DMS53 treated with DMSO at 0.1 percent for 48 hours (cell line): ENCODE results near the gene MLXIPL.
A peak's percentile ranks its signal among the peaks of the same experiment; 100 is the strongest.
"Not testable (repeated sequence)": the region's sequence is repeated elsewhere in the genome, so short reads cannot be mapped to it uniquely, and the experiment has no call there.

Source experiments
- DNase-seq: peaks from one replicate; lab custom pipeline; 2025; ENCODE audit not compliant: unreplicated experiment; lab: John Stamatoyannopoulos, UW

The MLXIPL gene

GRCh38 chr7:73582664-73583202, 41.6 kb downstream of the MLXIPL start:
- DNase-seq, result no peak

GRCh38 chr7:73581006-73581405, 43.3 kb downstream of the MLXIPL start:
- DNase-seq, result not testable (repeated sequence)

GRCh38 chr7:73578342-73579128, 45.8 kb downstream of the MLXIPL start, which contains the start of gene TBL2:
Gene TBL2, minus strand, starts transcription at chr7:73578579. Its CDS starts 30 bp downstream, at chr7:73578549.
- DNase-seq, result peak; percentile 99

GRCh38 chr7:73577627-73578341, 46.5 kb downstream of the MLXIPL start:
- peak; percentile 29 for DNase-seq

GRCh38 chr7:73573791-73574190, 50.5 kb downstream of the MLXIPL start:
- DNase-seq, result no peak

GRCh38 chr7:73573276-73573675, 51.0 kb downstream of the MLXIPL start:
- DNase-seq, result no peak

GRCh38 chr7:73572767-73573186, 51.5 kb downstream of the MLXIPL start:
- DNase-seq, result no peak

GRCh38 chr7:73570977-73571376, 53.3 kb downstream of the MLXIPL start:
- DNase-seq, result no peak

- no peak for DNase-seq
These were observed 53.8 kb downstream of the MLXIPL start for GRCh38 chr7:73570521-73570920.

GRCh38 chr7:73569042-73569608, 55.2 kb downstream of the MLXIPL start:
- DNase-seq, result no peak

- DNase-seq, result no peak
These were observed 56.3 kb downstream of the MLXIPL start for GRCh38 chr7:73567846-73568685.

- no peak for DNase-seq
These were observed 57.2 kb downstream of the MLXIPL start for GRCh38 chr7:73567140-73567539.

- DNase-seq, result not testable (repeated sequence)
These were observed 57.9 kb downstream of the MLXIPL start for GRCh38 chr7:73566431-73566830.

GRCh38 chr7:73565675-73566340, 58.5 kb downstream of the MLXIPL start:
- peak; percentile 8 for DNase-seq

GRCh38 chr7:73560109-73560835, 64.0 kb downstream of the MLXIPL start:
- peak; percentile 5 for DNase-seq

- peak; percentile 48 for DNase-seq
These were observed 66.7 kb downstream of the MLXIPL start, which contains the start of gene BCL7B for GRCh38 chr7:73557397-73558257. Gene BCL7B, minus strand, starts transcription at chr7:73557690. Its CDS starts 112 bp downstream, at chr7:73557578.

- peak; percentile 97 for DNase-seq
These were observed 67.3 kb downstream of the MLXIPL start for GRCh38 chr7:73557108-73557396.

- no peak for DNase-seq
These were observed 67.9 kb downstream of the MLXIPL start for GRCh38 chr7:73556208-73557107.
